Glutamatergic neuron (in vitro differentiated cells): ENCODE results near the gene RASGRP3. TPM values are rescaled to one million over a fixed set of nuclear protein-coding genes. Genes with fewer than 3 reads are reported as not detected.

Experiments used
- DNase-seq: peaks from one replicate; pipeline ENCODE4 v3.0.0; 2022
- H3K27ac Mint-ChIP-seq: one replicate; pipeline ENCODE4 v1.8.0; 2020; ENCODE audit warnings: mild to moderate bottlenecking, mixed read lengths, inconsistent platforms; ENCODE audit not compliant: unreplicated experiment
- H3K27me3 Mint-ChIP-seq: one replicate; pipeline ENCODE4 v1.8.0; 2020; ENCODE audit warnings: mild to moderate bottlenecking, moderate library complexity, mixed read lengths, inconsistent platforms; ENCODE audit not compliant: unreplicated experiment
- H3K36me3 Mint-ChIP-seq: one replicate; pipeline ENCODE4 v1.8.0; 2020; ENCODE audit warnings: mild to moderate bottlenecking, mixed read lengths, inconsistent platforms; ENCODE audit not compliant: unreplicated experiment
- H3K4me1 Mint-ChIP-seq: one replicate; pipeline ENCODE4 v1.8.0; 2020; ENCODE audit warnings: mild to moderate bottlenecking, low read depth, mixed read lengths, inconsistent platforms; ENCODE audit not compliant: unreplicated experiment
- H3K4me3 Mint-ChIP-seq: one replicate; pipeline ENCODE4 v1.8.0; 2020; ENCODE audit warnings: mild to moderate bottlenecking, mixed read lengths, inconsistent platforms; ENCODE audit not compliant: unreplicated experiment
- H3K9me3 Mint-ChIP-seq: one replicate; pipeline ENCODE4 v1.8.0; 2020; ENCODE audit warnings: mild to moderate bottlenecking, moderate library complexity, mixed read lengths, inconsistent platforms; ENCODE audit not compliant: unreplicated experiment
- CTCF ChIP-seq: fragments of 200-600 bp; sonication (generic); IDR thresholded peaks from one replicate; pipeline ENCODE4 v1.5.0; 2021; ENCODE audit not compliant: partially characterized antibody, unreplicated experiment
- total RNA-seq: library from RNA; stranded (reverse); fragmentation: NEBNext Ultra II Directional; extraction: Animal tissue kit (Norgen Biotek cat#: 25700); gene quantifications from one replicate; pipeline ENCODE4 v1.2.1, GENCODE V29; 2021; ENCODE audit not compliant: unreplicated experiment

Gene RASGRP3
- total RNA-seq, 1 donor from 2014 or later = not detected

DNA sequence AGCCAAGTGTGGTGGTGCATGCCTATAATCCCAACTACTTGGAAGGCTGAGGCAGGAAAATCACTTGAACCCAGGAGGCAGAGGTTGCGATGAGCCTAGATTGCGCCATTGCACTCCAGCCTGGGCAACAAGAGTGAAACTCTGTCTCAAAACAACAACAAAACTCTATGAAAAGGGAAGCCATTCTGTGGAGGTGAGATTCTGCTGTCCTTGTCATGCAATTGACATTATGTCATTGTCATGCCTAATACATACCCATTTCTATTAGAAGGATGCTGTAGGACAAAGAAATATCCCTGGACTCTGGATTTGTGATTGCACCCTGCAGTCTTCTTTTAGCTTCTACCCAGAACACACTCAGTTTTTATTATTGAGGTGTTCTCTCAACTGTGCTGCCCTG, 8.6 kb downstream of the RASGRP3 start:
- H3K27ac Mint-ChIP-seq = no peak overlapping the region
- H3K36me3 Mint-ChIP-seq = peaks cover 4% of the 10 kb centered on the region
- no peaks in the 10 kb centered on the region for H3K27me3 Mint-ChIP-seq
- no peaks in the 10 kb centered on the region for H3K4me1 Mint-ChIP-seq
- no peak overlapping the region for H3K4me3 Mint-ChIP-seq
- no peak for TF ChIP-seq CTCF
- no peak for DNase-seq
- H3K9me3 Mint-ChIP-seq = no peaks in the 10 kb centered on the region

- H3K4me3 Mint-ChIP-seq = no peak overlapping the region
- H3K36me3 Mint-ChIP-seq = peaks cover 4% of the 10 kb centered on the region
- H3K27ac Mint-ChIP-seq = no peak overlapping the region
- TF ChIP-seq CTCF = no peak
- no peaks in the 10 kb centered on the region for H3K4me1 Mint-ChIP-seq
- no peaks in the 10 kb centered on the region for H3K9me3 Mint-ChIP-seq
- no peaks in the 10 kb centered on the region for H3K27me3 Mint-ChIP-seq
- no peak for DNase-seq
Measured at GRCh38 chr2:33486544-33486943, 10.1 kb downstream of the RASGRP3 start.

GRCh38 chr2:33488178-33488690, 11.8 kb downstream of the RASGRP3 start:
- Mint-ChIP-seq H3K27me3 (no peaks in the 10 kb centered on the region), H3K27ac (no peak overlapping the region), H3K9me3 (no peaks in the 10 kb centered on the region), H3K4me1 (no peaks in the 10 kb centered on the region), H3K4me3 (no peak overlapping the region), H3K36me3 (peaks cover 4% of the 10 kb centered on the region)
- no peak for TF ChIP-seq CTCF
- no peak for DNase-seq

GRCh38 chr2:33488715-33489540, 12.5 kb downstream of the RASGRP3 start:
- no peak for TF ChIP-seq CTCF
- H3K36me3 Mint-ChIP-seq = peaks cover 4% of the 10 kb centered on the region
- no peak overlapping the region for H3K4me3 Mint-ChIP-seq
- H3K9me3 Mint-ChIP-seq = no peaks in the 10 kb centered on the region
- DNase-seq = no peak
- H3K27ac Mint-ChIP-seq = no peak overlapping the region
- no peaks in the 10 kb centered on the region for H3K4me1 Mint-ChIP-seq
- no peaks in the 10 kb centered on the region for H3K27me3 Mint-ChIP-seq

GRCh38 chr2:33489835-33490431, 13.5 kb downstream of the RASGRP3 start:
- no peaks in the 10 kb centered on the region for H3K9me3 Mint-ChIP-seq
- no peaks in the 10 kb centered on the region for H3K4me1 Mint-ChIP-seq
- no peak overlapping the region for H3K27ac Mint-ChIP-seq
- DNase-seq = no peak
- peaks cover 4% of the 10 kb centered on the region for H3K36me3 Mint-ChIP-seq
- no peak overlapping the region for H3K4me3 Mint-ChIP-seq
- TF ChIP-seq CTCF = no peak
- no peaks in the 10 kb centered on the region for H3K27me3 Mint-ChIP-seq
